C4-2B (cell line): ENCODE results near the gene AAMDC.
"Not testable (repeated sequence)": the region's sequence is repeated elsewhere in the genome, so short reads cannot be mapped to it uniquely, and the experiment has no call there.

Experiments used
- CTCF ChIP-seq: fragments of 450-650 bp; conservative IDR thresholded peaks from 2 replicates; pipeline ENCODE4 v1.5.1; 2017; ENCODE audit warnings: mild to moderate bottlenecking
- ZFX ChIP-seq: fragments of 450-650 bp; IDR thresholded peaks from 2 replicates; pipeline ENCODE4 v1.6.1; 2017

GRCh38 chr11:77891703-77892102 lies 70.8 kb downstream of the AAMDC start:
- TF ChIP-seq CTCF, ZFX: not testable (repeated sequence)
